ENCODE results near the gene GABRG3. TPM values are rescaled to one million over a fixed set of nuclear protein-coding genes. Genes with fewer than 3 reads are reported as not detected.

GABRG3 gene
- total RNA-seq, 1 donor from 2014 or later, result not detected

DNA sequence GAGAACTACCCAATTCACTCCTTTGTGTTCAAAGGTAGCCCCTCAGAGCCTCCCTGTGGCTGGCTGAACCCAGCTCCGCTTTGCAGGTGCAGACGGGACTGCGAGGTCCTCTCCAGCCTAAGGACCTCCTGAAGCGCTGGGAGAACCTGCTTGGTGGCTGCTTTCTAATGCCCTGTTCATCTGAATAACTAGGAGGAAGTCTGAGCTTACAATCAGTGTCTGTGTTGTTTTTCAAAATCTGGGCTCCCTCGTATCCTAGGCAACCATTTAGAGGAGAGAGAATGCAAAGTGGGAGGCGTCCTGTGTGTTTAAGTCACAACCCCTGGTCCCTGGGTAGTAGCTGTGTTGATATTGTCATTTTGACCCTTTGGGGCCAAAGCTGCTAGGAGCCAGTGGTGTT, 99.9 kb downstream of the GABRG3 start:
- Histone ChIP-seq H3K27me3 (ENCODE audit: control insufficient read depth, insufficient read depth, low read length) (no peaks in the 10 kb centered on the region), H3K36me3 (ENCODE audit: control insufficient read depth, insufficient read depth, low read length) (no peaks in the 10 kb centered on the region), H3K4me3 (ENCODE audit: low read depth, low read length) (no peak overlapping the region)
- DNase-seq (ENCODE audit: low read depth), result no peak
- FAIRE-seq, result no peak
- TF ChIP-seq CTCF (IDR thresholded peaks at IDR 0.05; ENCODE audit: insufficient read depth, low read length, severe bottlenecking), result no peak

DNA sequence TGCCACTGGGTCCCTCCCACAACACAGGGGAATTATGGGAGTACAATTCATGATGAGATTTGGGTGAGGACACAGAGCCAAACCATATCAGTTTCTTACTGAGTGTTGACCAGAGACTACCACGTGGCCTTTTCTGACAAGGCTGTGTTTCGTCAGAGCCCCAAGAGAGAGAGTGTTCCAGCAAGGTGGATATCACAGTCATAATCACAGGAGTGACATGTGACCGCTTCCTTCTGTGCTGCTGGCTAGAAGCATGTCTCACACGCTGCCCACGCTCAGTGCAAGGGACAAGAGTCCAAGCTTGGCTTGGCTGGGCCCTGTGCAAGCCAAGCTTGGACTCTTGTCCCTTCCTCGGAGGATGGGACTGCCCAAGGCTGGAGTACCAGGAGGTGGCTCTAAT, 103.2 kb downstream of the GABRG3 start:
- no peaks in the 10 kb centered on the region for H3K36me3 ChIP-seq (ENCODE audit: control insufficient read depth, insufficient read depth, low read length)
- TF ChIP-seq CTCF (IDR thresholded peaks at IDR 0.05; ENCODE audit: insufficient read depth, low read length, severe bottlenecking), result no peak
- no peak overlapping the region for H3K4me3 ChIP-seq (ENCODE audit: low read depth, low read length)
- FAIRE-seq (peak; percentile 58), DNase-seq (ENCODE audit: low read depth) (no peak)
- no peaks in the 10 kb centered on the region for H3K27me3 ChIP-seq (ENCODE audit: control insufficient read depth, insufficient read depth, low read length)

DNA sequence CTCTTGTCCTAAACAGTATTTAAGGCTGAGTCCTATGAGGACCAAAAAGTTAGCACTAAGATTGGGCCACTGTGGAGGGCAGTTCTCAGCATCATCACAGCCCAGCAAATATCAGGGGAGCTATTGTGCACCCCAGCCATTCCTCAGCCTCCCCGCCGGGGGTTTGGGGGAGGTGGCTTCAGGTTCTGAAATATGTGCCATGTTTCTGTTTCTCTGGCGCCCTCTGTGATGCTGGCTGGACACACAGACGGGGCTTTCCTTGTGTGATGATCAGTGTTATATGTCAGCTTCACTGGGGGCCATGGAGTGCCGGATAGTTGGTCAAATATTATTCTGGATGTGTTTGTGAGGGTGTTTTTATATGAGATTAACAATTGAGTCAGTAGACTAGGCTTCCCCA, 106.8 kb downstream of the GABRG3 start:
- DNase-seq (ENCODE audit: low read depth), result no peak
- H3K36me3 ChIP-seq (ENCODE audit: control insufficient read depth, insufficient read depth, low read length), result no peaks in the 10 kb centered on the region
- FAIRE-seq, result no peak
- no peak overlapping the region for H3K4me3 ChIP-seq (ENCODE audit: low read depth, low read length)
- H3K27me3 ChIP-seq (ENCODE audit: control insufficient read depth, insufficient read depth, low read length), result no peaks in the 10 kb centered on the region
- no peak for TF ChIP-seq CTCF (IDR thresholded peaks at IDR 0.05; ENCODE audit: insufficient read depth, low read length, severe bottlenecking)

- no peak for FAIRE-seq
- no peak overlapping the region for H3K4me3 ChIP-seq (ENCODE audit: low read depth, low read length)
- no peak for TF ChIP-seq CTCF (IDR thresholded peaks at IDR 0.05; ENCODE audit: insufficient read depth, low read length, severe bottlenecking)
- no peaks in the 10 kb centered on the region for H3K36me3 ChIP-seq (ENCODE audit: control insufficient read depth, insufficient read depth, low read length)
- no peak for DNase-seq (ENCODE audit: low read depth)
- no peaks in the 10 kb centered on the region for H3K27me3 ChIP-seq (ENCODE audit: control insufficient read depth, insufficient read depth, low read length)
Measured at GRCh38 chr15:27081676-27082418, 110.9 kb downstream of the GABRG3 start.

- TF ChIP-seq CTCF (IDR thresholded peaks at IDR 0.05; ENCODE audit: insufficient read depth, low read length, severe bottlenecking), result no peak
- FAIRE-seq, result no peak
- DNase-seq (ENCODE audit: low read depth), result no peak
- Histone ChIP-seq H3K36me3 (ENCODE audit: control insufficient read depth, insufficient read depth, low read length) (no peaks in the 10 kb centered on the region), H3K27me3 (ENCODE audit: control insufficient read depth, insufficient read depth, low read length) (no peaks in the 10 kb centered on the region), H3K4me3 (ENCODE audit: low read depth, low read length) (no peak overlapping the region)
Measured at GRCh38 chr15:27082526-27082925, 111.5 kb downstream of the GABRG3 start.

GRCh38 chr15:27084844-27085243, 113.9 kb downstream of the GABRG3 start:
- Histone ChIP-seq H3K27me3 (ENCODE audit: control insufficient read depth, insufficient read depth, low read length) (no peaks in the 10 kb centered on the region), H3K4me3 (ENCODE audit: low read depth, low read length) (no peak overlapping the region), H3K36me3 (ENCODE audit: control insufficient read depth, insufficient read depth, low read length) (no peaks in the 10 kb centered on the region)
- FAIRE-seq (no peak), DNase-seq (ENCODE audit: low read depth) (no peak)
- no peak for TF ChIP-seq CTCF (IDR thresholded peaks at IDR 0.05; ENCODE audit: insufficient read depth, low read length, severe bottlenecking)
